NK-92 treated with Interleukin-12 subunit alpha and Interleukin-12 subunit beta, amount 100 ng/mL, for 24 hours (cell line): ENCODE results near the gene DDX50.

Experiments used
- DNase-seq: peaks from one replicate; lab custom pipeline; 2025; lab: John Stamatoyannopoulos, UW

The DDX50 gene

GRCh38 chr10:68988530-68989316 is 87.6 kb downstream of the DDX50 start, which contains the start of gene KIFBP:
Gene KIFBP, plus strand, starts transcription at chr10:68988803. Its CDS starts 30 bp downstream, at chr10:68988833.
- DNase-seq: peak; percentile 44

- DNase-seq: no peak
Observed at GRCh38 chr10:68989317-68989990, 88.3 kb downstream of the DDX50 start.

GRCh38 chr10:68992636-68993440 is 91.7 kb downstream of the DDX50 start:
- no peak for DNase-seq
